ENCODE data around the gene PDE6A.

GRCh38 chr5:149982505-149982904 lies 37.9 kb upstream of the PDE6A start:
- TF ChIP-seq POLR2AphosphoS5 (IDR thresholded peaks at IDR 0.05; ENCODE audit: low read depth) (no peak), REST (IDR thresholded peaks at IDR 0.05; ENCODE audit: insufficient replicate concordance, low read depth) (no peak), CTCF (IDR thresholded peaks at IDR 0.05; ENCODE audit: insufficient read depth, low read length) (no peak), GABPA (IDR thresholded peaks at IDR 0.05; ENCODE audit: low read depth) (no peak)

Measured in HL-60 (cell line).